Stimulated activated CD8-positive, alpha-beta memory T cell treated with anti-CD3 and anti-CD28 coated beads, Interleukin-12 subunit alpha, Interleukin-12 subunit beta, amount 100 ng/mL, for 24 hours (primary cell): Measurements from ENCODE around the gene CHSY1.

Experiments
- DNase-seq: peaks from one replicate; pipeline ENCODE4 v3.0.0-alpha.2; 2020; ENCODE audit errors: extremely low read depth

The CHSY1 gene

DNA sequence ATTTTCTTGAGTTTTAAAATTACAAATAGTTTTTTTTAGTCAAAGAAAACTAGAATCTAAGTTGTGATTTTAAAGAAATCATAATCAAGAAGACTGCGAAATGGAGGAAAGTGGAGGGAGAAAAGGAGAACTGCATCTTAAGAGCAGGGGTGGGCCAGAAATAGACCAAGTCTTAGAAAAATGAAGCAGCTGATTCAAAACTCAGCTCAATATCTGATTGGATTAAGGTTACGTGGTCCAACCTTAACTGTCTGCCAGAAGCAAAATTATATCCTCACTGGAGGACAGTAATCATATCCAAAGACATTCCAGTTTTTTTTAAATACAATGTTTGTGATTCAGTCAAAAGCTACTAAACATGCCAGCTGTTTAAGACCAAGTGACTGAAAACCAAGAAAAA, 41.4 kb downstream of the CHSY1 start:
- no peak for DNase-seq

GRCh38 chr15:101210058-101210457, 41.8 kb downstream of the CHSY1 start:
- no peak for DNase-seq

DNA sequence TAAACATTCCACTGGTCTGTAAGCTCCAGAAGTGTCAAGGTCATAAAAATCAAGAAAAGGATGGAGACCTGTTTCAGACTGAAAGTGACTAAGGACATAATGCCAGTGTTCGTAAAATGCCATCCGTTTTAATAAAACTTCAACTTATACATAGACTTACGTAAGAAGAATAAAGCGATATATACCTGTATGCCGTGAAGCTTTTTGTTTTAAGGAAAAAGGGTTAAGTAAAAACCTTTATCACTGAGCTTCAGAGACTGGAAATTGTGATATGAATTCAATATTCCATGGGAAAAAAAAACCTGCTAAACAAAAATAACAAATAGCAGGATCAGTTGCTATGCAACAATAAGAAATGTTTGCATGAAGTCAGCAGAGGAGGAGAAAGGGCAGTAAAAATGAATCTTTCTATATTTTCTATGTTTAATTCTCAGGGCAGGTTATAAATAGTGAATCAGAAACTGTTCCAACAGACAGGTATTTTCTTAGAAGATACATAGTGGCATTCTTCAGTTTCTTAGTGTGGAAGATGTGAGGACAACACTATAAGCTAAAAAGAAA, 42.5 kb downstream of the CHSY1 start:
- no peak for DNase-seq

DNA sequence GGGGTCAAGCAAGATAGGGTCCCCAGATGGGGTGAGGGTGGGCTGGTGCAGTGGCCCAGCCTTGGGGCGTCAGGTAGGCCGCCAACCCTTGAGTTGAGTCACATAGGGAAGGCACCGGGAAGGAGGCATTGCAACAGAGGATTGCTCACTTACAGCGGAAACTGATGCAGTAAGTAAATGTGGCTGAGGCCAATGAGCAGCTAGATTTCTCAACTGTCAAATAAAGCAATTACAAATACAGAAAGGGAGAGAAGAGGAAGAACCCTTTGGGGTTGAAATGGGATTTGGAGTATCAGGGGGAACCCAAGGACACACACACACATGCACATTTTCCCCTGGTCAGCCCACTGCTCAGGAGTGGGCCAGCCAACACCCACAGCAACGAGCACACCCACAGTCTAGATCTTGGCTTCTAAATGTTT, 44.0 kb downstream of the CHSY1 start:
- DNase-seq = no peak

GRCh38 chr15:101206176-101206591, 45.7 kb downstream of the CHSY1 start:
- peak; percentile 63 for DNase-seq

GRCh38 chr15:101204739-101205535, 46.9 kb downstream of the CHSY1 start:
- DNase-seq = no peak

DNA sequence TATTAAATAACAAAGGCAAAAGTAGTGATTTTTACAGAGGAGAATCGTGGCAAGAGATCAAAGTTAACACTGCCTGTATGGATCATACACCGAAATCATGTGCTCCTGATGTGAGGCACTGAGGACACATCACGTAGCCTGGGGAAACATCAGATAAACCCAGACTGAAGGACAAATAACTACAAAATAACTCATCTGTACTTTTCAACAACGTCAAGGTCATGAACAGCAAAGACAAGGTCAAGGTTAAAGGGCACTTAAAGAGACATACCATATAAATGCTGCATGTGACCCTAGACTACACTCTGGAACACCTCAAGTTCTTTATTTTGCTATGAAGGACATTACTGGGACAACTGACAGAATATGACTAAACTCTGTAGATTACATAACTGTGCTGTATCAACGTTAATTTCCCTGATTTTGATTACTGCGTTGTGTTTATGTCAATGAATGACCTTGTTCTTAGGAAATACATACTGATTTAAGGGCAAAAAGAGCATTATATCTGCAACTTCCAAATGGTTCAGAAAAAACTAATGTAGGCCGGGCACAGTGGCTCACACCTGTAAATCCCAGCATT, 48.1 kb downstream of the CHSY1 start:
- no peak for DNase-seq

DNA sequence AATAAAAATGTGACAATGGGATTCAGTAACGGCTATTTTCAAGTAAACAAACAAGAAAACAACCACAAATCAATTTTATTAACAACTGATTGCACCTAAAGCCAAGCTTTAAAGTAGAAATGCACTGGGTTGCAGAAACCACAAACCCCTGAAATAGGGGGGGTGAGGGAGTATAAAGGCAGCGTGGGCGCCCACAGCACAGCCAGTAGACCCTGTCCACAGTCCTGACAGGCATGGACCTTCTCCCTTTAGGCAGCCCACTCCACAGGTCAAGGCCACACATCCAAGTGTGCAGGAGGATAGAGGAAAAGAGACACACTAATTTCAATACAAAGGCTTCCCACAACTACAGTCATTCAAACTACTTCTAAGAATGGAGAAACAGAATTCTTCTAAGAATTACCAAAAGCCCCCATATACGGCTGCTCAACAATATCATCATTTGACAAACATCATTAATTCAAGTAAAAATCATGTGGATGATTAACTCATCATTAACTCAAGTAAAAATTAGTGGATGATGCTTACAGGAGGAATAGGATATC, 48.7 kb downstream of the CHSY1 start:
- DNase-seq = no peak

DNA sequence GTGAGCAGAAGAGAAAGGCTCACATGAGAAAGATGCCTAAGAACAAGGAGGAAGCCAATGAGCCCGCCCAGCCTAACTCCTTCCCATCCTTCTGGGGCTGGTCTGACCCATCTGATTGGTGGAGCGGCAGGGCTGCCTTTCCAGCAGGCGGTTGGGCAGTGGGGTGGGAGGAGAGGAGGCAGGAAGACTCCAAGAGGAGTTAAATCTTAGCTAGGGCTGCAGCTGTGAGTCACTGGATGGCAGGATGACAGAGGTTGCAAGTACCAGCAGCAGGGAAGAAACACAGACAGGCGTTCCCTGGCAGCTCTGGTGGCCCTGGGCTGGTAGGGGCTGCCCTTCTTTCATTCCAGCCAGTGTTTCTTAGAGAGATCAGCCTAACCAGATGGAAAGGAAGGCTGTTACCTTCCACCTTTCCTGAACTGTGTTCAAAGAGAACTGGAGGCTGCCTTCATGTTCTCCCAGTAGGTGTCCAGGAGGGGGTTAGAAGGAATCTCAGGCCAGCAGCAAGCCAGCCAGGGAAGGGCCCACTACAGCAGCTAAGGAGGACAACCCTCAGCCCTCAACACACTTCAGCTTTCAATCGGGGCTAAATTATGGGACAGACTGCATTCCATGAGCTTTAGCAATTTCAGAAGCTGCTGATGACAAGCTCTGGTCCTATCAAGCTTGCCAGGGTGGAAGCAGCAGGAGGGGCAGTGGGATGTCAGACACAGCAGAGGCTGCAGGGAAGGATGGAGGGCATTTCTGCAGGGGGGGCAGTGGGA, 50.3 kb downstream of the CHSY1 start:
- DNase-seq = no peak

GRCh38 chr15:101200181-101200580, 51.7 kb downstream of the CHSY1 start:
- DNase-seq = no peak

- DNase-seq = no peak
Observed at GRCh38 chr15:101198800-101199199, 53.0 kb downstream of the CHSY1 start.

GRCh38 chr15:101198031-101198575, 53.7 kb downstream of the CHSY1 start:
- no peak for DNase-seq

- no peak for DNase-seq
Observed at GRCh38 chr15:101194546-101195125, 57.2 kb downstream of the CHSY1 start.

GRCh38 chr15:101193806-101194545, 57.9 kb downstream of the CHSY1 start:
- no peak for DNase-seq

DNA sequence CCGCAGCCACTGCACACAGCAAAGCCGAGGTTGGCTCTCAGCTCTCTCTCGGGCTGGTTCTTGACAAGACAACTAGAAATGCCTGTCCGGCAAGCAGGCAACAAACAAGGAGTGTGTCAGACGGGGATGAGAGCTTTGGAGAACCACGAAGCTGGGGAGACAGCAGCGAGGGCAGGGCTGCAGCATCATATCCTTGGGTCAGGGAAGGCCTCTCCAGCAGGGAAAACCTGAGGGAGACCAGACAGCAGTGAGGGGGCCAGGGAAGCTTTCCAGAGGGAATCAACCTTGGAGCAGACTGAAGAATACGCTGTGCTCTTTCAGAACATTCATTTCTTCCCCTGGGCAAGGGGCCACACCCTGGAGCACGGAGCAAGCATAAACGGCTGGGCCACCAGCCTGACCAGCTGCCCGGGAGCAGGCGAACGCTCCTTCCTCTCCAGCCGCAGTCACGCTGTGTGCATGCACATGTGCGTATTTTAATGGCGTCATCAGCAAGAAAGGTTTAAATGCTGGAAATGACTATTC, 58.7 kb downstream of the CHSY1 start:
- DNase-seq = no peak

- no peak for DNase-seq
Observed at GRCh38 chr15:101192081-101192480, 59.8 kb downstream of the CHSY1 start.

- DNase-seq = no peak
Observed at GRCh38 chr15:101191242-101191641, 60.6 kb downstream of the CHSY1 start.

DNA sequence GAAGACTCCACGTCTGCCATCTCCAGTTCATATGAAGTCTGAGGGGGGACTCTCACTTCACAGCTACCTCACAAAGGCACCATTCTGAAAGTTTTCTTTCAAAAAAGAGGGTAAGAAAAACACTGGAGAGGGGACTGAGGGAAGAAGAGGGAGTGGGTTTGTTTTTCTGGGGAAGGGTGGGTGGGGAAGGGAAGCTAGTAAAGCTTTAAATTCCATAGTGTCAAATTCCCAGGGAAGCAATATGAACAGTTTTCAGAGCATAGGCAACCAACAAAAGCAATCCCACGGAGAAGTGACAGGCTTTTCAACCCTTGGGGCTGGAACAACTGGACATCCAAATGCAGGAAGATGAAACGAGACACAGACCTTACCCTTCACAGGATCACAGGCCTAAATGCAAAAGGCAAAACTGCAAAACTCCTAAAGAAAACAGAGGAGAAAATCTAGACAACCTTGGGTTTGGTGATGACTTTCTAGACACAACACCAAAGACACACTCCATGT, 61.7 kb downstream of the CHSY1 start:
- DNase-seq = no peak

- DNase-seq = no peak
Observed at GRCh38 chr15:101189409-101190091, 62.3 kb downstream of the CHSY1 start.
